ENCODE measurements around the gene NPC2. TPM values are rescaled to one million over a fixed set of nuclear protein-coding genes. Genes with fewer than 3 reads are reported as not detected.
"Not testable (repeated sequence)": the region's sequence is repeated elsewhere in the genome, so short reads cannot be mapped to it uniquely, and the experiment has no call there.

NPC2 gene
- total RNA-seq, 1 donor from 2014 or later: 8.6 TPM

DNA sequence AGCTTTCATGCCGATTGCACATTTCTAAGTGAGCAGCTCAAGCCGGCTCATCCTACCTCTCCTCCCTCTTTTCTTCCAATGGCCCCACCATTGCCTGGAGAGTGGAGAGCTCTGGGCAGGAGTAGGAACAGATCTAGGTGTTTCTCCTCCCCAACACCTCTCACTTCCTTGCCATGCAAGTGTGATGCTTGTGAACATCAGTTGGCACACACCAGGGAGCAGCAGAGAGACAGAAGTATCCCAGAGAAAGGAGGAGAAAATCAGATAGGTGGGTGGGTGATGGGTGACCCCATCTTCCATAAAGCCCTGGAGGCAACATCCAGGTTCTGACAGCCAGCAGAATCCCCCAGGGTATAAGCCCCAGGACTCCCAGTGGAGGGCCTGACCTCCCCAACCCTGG lies 27.8 kb downstream of the NPC2 start:
- Mint-ChIP-seq H3K9me3 (no peaks in the 10 kb centered on the region), H3K4me1 (ENCODE audit: low read depth) (no peaks in the 10 kb centered on the region), H3K27me3 (ENCODE audit: insufficient read depth) (peaks cover 7% of the 10 kb centered on the region), H3K4me3 (no peak overlapping the region), H3K36me3 (ENCODE audit: low read depth) (no peaks in the 10 kb centered on the region), H3K27ac (no peak overlapping the region)
- DNase-seq (ENCODE audit: low spot score): no peak
- intact Hi-C loops (cut with micrococcal nuclease): no loop called here

DNA sequence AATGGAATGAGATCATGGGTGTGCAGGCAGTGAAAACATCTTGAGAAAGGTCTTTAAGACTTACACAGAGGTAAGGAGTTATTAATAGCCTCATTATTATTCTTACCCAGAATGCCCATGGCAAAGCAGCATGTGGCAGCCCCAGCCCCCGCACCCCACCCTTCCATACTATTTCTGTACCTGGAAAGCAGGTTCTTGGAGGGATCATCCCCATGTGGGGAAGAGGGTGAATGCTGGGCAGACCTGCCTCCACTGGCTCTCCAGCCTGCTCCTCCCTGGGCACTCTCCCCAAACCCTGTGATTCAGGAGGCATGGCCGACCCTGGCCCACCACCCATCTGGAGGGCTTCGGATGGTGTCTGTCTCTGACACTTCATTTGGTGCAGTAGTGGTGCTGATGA lies 28.3 kb downstream of the NPC2 start:
- H3K9me3 Mint-ChIP-seq: no peaks in the 10 kb centered on the region
- intact Hi-C loops (cut with micrococcal nuclease): no loop called here
- H3K4me3 Mint-ChIP-seq: no peak overlapping the region
- no peaks in the 10 kb centered on the region for H3K36me3 Mint-ChIP-seq (ENCODE audit: low read depth)
- no peaks in the 10 kb centered on the region for H3K4me1 Mint-ChIP-seq (ENCODE audit: low read depth)
- H3K27me3 Mint-ChIP-seq (ENCODE audit: insufficient read depth): peaks cover 7% of the 10 kb centered on the region
- no peak overlapping the region for H3K27ac Mint-ChIP-seq
- DNase-seq (ENCODE audit: low spot score): no peak

DNA sequence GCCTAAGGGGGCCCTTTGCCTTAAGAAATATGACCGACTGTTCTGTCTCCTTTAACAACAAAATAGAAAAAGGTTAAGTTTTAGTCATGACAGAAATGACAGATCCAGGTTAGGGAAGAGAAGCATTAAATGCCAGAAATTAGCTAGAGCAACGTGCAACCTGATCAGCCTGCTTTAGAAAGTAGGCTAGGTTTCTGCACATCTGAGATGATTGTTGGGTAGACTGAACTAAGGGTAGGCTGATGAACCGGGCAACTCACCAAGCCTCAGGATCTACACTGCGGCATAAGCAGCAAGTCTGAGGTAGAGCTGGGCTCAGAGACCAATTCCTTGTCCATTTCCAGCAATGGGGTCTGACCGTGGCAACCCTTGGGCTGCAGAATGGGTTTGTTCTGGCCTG lies 29.4 kb downstream of the NPC2 start:
- Mint-ChIP-seq H3K27me3 (ENCODE audit: insufficient read depth) (peaks cover 7% of the 10 kb centered on the region), H3K36me3 (ENCODE audit: low read depth) (no peaks in the 10 kb centered on the region), H3K9me3 (no peaks in the 10 kb centered on the region), H3K27ac (no peak overlapping the region), H3K4me3 (no peak overlapping the region), H3K4me1 (ENCODE audit: low read depth) (no peaks in the 10 kb centered on the region)
- DNase-seq (ENCODE audit: low spot score): no peak
- intact Hi-C loops (cut with micrococcal nuclease): no loop called here

DNA sequence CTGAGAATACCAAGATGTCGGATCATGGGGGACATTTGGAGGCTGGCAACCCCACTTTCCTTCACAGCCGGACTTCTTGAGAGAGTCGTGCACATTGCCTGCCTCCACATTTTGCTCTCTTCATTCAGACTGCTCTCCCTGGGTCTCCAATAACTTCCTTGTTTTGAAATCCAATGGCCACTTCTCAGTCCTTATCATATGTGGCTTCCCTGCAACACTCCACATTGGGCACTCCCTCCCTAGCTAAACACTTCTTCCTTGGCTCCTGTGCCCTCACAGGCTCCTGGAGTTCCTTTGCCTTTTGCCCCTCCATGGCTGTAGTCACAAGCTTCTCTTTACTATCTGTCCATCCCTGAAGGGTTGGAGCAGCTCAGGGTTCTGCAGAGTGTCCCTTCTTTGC lies 30.1 kb downstream of the NPC2 start:
- intact Hi-C loops (cut with micrococcal nuclease): no loop called here
- Mint-ChIP-seq H3K27me3 (ENCODE audit: insufficient read depth) (peaks cover 7% of the 10 kb centered on the region), H3K36me3 (ENCODE audit: low read depth) (no peaks in the 10 kb centered on the region), H3K4me3 (no peak overlapping the region), H3K27ac (no peak overlapping the region), H3K9me3 (no peaks in the 10 kb centered on the region), H3K4me1 (ENCODE audit: low read depth) (no peaks in the 10 kb centered on the region)
- no peak for DNase-seq (ENCODE audit: low spot score)

GRCh38 chr14:74459976-74460375 lies 33.1 kb downstream of the NPC2 start:
- Mint-ChIP-seq H3K27me3 (ENCODE audit: insufficient read depth) (peaks cover 1% of the 10 kb centered on the region), H3K4me1 (ENCODE audit: low read depth) (no peaks in the 10 kb centered on the region), H3K4me3 (no peak overlapping the region), H3K36me3 (ENCODE audit: low read depth) (no peaks in the 10 kb centered on the region), H3K27ac (no peak overlapping the region), H3K9me3 (no peaks in the 10 kb centered on the region)
- intact Hi-C loops (cut with micrococcal nuclease): no loop called here
- no peak for DNase-seq (ENCODE audit: low spot score)

DNA sequence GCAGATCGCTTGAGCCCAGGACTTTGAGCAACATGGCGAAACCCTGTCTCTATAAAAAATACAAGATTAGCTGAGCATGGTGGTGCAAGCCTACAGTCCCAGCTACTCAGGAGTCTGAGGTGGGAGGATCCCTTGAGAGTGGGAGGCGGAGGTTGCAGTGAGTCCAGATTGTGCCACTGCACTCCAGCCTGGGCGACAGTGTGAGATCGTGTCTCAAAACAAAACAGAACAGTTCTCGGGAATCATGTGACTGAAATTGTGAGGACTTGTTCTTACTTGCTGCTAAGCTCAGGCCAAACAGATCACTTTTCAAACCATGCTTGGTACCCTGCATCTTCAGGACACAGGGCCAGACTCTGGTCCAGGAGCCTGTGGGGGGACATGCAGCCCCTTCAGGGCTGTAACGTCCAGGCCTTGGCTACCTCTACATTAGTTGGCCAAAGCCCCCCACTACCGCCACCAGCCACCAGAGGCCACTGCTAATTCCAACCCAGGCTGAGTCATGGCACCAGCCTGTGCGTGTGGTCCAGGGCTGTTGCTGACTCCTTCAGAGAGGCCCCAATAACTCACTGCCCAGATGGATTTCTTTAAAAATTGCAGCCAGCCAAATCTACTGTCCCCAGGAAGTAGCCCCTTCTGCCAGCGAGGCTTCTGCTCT lies 33.7 kb downstream of the NPC2 start:
- intact Hi-C loops (cut with micrococcal nuclease): no loop called here
- H3K27me3 Mint-ChIP-seq (ENCODE audit: insufficient read depth): no peaks in the 10 kb centered on the region
- no peaks in the 10 kb centered on the region for H3K36me3 Mint-ChIP-seq (ENCODE audit: low read depth)
- no peaks in the 10 kb centered on the region for H3K4me1 Mint-ChIP-seq (ENCODE audit: low read depth)
- H3K9me3 Mint-ChIP-seq: no peaks in the 10 kb centered on the region
- H3K4me3 Mint-ChIP-seq: no peak overlapping the region
- no peak for DNase-seq (ENCODE audit: low spot score)
- no peak overlapping the region for H3K27ac Mint-ChIP-seq

- H3K36me3 Mint-ChIP-seq (ENCODE audit: low read depth): no peaks in the 10 kb centered on the region
Observed at GRCh38 chr14:74457565-74457895, 35.6 kb downstream of the NPC2 start.

GRCh38 chr14:74456684-74457564 lies 36.2 kb downstream of the NPC2 start:
- Mint-ChIP-seq H3K9me3 (no peaks in the 10 kb centered on the region), H3K36me3 (ENCODE audit: low read depth) (no peaks in the 10 kb centered on the region), H3K4me1 (ENCODE audit: low read depth) (no peaks in the 10 kb centered on the region), H3K27ac (no peak overlapping the region), H3K4me3 (no peak overlapping the region), H3K27me3 (ENCODE audit: insufficient read depth) (peaks cover 7% of the 10 kb centered on the region)
- no peak for DNase-seq (ENCODE audit: low spot score)
- intact Hi-C loops (cut with micrococcal nuclease): no loop called here

More at GRCh38 chr14:74457565-74457895, 35.6 kb downstream of the NPC2 start:
- no peak for DNase-seq (ENCODE audit: low spot score)
- no peaks in the 10 kb centered on the region for H3K9me3 Mint-ChIP-seq
- intact Hi-C loops (cut with micrococcal nuclease): no loop called here
- H3K27ac Mint-ChIP-seq: no peak overlapping the region
- H3K27me3 Mint-ChIP-seq (ENCODE audit: insufficient read depth): peaks cover 7% of the 10 kb centered on the region
- no peaks in the 10 kb centered on the region for H3K4me1 Mint-ChIP-seq (ENCODE audit: low read depth)
- H3K4me3 Mint-ChIP-seq: no peak overlapping the region

DNA sequence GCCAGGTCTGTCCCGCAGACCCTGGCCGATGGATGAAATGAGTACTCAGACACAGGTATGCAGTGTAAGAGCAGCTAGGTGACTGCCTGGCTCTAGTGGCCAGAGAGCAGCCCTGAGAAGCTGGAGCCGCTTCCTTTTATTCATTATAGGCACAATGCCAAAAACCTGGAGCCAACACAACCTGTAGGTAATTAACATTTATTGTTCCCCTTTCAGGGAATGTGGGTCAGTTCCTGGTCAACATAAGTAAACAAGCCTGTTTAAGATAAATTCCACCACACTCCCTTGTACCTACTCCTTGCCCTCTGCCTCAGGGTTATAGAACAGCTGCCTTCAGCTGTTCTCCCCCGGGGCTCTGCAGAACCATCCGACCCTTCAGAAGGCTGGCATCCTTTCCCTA lies 38.7 kb downstream of the NPC2 start:
- H3K4me3 Mint-ChIP-seq; H3K36me3 Mint-ChIP-seq (ENCODE audit: low read depth); H3K4me1 Mint-ChIP-seq (ENCODE audit: low read depth); DNase-seq (ENCODE audit: low spot score); intact Hi-C loops (cut with micrococcal nuclease); H3K27ac Mint-ChIP-seq; H3K9me3 Mint-ChIP-seq: not testable (repeated sequence)
- peaks cover 25% of the 10 kb centered on the region for H3K27me3 Mint-ChIP-seq (ENCODE audit: insufficient read depth)

GRCh38 chr14:74444866-74445265 lies 48.2 kb downstream of the NPC2 start:
- no peak for DNase-seq (ENCODE audit: low spot score)
- no peaks in the 10 kb centered on the region for H3K36me3 Mint-ChIP-seq (ENCODE audit: low read depth)
- H3K4me3 Mint-ChIP-seq: no peak overlapping the region
- H3K27me3 Mint-ChIP-seq (ENCODE audit: insufficient read depth): peaks cover 30% of the 10 kb centered on the region
- H3K27ac Mint-ChIP-seq: no peak overlapping the region
- no peaks in the 10 kb centered on the region for H3K9me3 Mint-ChIP-seq
- intact Hi-C loops (cut with micrococcal nuclease): no loop called here
- H3K4me1 Mint-ChIP-seq (ENCODE audit: low read depth): no peaks in the 10 kb centered on the region

DNA sequence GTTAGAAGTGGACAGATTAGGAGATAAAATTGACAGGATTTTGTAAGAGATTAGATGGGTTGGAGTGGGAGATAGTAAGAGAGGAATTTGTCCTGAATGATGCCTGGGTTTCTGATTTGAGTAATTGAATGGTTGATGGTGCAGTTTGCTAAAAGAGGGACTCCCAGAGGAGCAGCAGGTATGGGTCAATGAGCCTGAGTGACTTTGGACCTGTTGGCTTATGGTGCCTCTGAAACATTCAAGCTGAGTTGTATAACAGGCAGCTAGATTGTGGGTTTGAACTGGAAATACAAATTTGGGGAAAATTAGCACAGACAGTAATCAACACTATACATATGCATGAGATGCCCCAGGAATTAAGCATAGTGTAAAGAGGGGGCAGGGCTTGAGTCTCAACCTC lies 50.3 kb downstream of the NPC2 start:
- intact Hi-C loops (cut with micrococcal nuclease): no loop called here
- Mint-ChIP-seq H3K4me3 (no peak overlapping the region), H3K27ac (no peak overlapping the region), H3K4me1 (ENCODE audit: low read depth) (no peaks in the 10 kb centered on the region), H3K36me3 (ENCODE audit: low read depth) (no peaks in the 10 kb centered on the region), H3K9me3 (no peaks in the 10 kb centered on the region), H3K27me3 (ENCODE audit: insufficient read depth) (peaks cover 18% of the 10 kb centered on the region)
- no peak for DNase-seq (ENCODE audit: low spot score)

- no peak overlapping the region for H3K4me3 Mint-ChIP-seq
- no peaks in the 10 kb centered on the region for H3K9me3 Mint-ChIP-seq
- H3K27me3 Mint-ChIP-seq (ENCODE audit: insufficient read depth): peaks cover 19% of the 10 kb centered on the region
- DNase-seq (ENCODE audit: low spot score): no peak
- H3K27ac Mint-ChIP-seq: no peak overlapping the region
- H3K4me1 Mint-ChIP-seq (ENCODE audit: low read depth): no peaks in the 10 kb centered on the region
- H3K36me3 Mint-ChIP-seq (ENCODE audit: low read depth): no peaks in the 10 kb centered on the region
- intact Hi-C loops (cut with micrococcal nuclease): no loop called here
Observed at GRCh38 chr14:74441113-74441512, 52.0 kb downstream of the NPC2 start.

DNA sequence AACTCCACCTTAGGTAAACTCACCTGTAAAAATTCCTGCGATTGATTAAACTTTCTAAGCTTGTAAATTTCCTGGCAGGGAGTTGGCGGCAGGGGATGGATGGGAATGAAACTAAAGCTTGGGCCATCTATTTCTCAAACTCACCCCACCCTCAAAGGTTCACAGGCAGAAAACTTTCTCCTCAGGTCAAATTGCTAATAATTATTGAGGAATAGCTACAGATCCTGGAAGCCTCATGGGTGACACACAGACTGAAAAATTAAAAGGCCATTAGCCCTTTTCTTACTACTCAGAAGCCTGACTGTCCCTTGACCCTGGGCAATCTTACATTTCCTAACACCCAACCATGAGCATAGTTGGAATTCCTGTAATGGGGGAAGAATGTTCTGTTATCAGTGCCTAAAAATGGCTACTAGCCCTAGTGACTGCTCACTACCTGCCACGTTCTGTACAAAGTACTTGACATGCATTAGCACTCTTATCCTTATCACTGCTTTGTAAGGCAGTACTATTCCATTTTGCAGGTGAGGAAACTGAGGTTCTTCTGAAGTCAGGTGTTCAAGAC lies 54.7 kb downstream of the NPC2 start:
- DNase-seq (ENCODE audit: low spot score): no peak
- H3K27me3 Mint-ChIP-seq (ENCODE audit: insufficient read depth): peaks cover 16% of the 10 kb centered on the region
- no peaks in the 10 kb centered on the region for H3K9me3 Mint-ChIP-seq
- H3K4me3 Mint-ChIP-seq: no peak overlapping the region
- no peak overlapping the region for H3K27ac Mint-ChIP-seq
- intact Hi-C loops (cut with micrococcal nuclease): no loop called here
- no peaks in the 10 kb centered on the region for H3K36me3 Mint-ChIP-seq (ENCODE audit: low read depth)
- no peaks in the 10 kb centered on the region for H3K4me1 Mint-ChIP-seq (ENCODE audit: low read depth)
